Thoracic aorta (tissue), 2 donors: ENCODE results near the gene MAP1LC3A. TPM values are rescaled to one million over a fixed set of nuclear protein-coding genes. Genes with fewer than 3 reads are reported as not detected.
A peak's percentile ranks its signal among the peaks of the same experiment; 100 is the strongest.

Source experiments
- ATAC-seq: fragments of 150-250 bp; one replicate; pipeline ENCODE4 v1.8.0; 2017; ENCODE audit warnings: low read depth; ENCODE audit not compliant: insufficient number of reproducible peaks, low FRiP score
- DNase-seq: peaks from one replicate; pipeline ENCODE4 v3.0.0-alpha.2; 2020; ENCODE audit warnings: low spot score
- H3K27ac ChIP-seq, 2 donors: fragments of 200-600 bp; sonication (generic); 1 replicate in 1 of 2; 2 replicates in 1 of 2; pipeline ENCODE4 v1.5.1; 2016; ENCODE audit warnings: mild to moderate bottlenecking in 2 of 2, moderate library complexity in 2 of 2
- H3K27me3 ChIP-seq: fragments of 200-600 bp; sonication (generic); replicated peaks from 2 replicates; pipeline ENCODE4 v1.6.0; 2016; ENCODE audit warnings: mild to moderate bottlenecking; ENCODE audit not compliant: insufficient read depth
- H3K36me3 ChIP-seq: fragments of 200-600 bp; sonication (generic); one replicate; pipeline ENCODE4 v1.5.1; 2016
- H3K4me1 ChIP-seq, 2 donors: fragments of 200-600 bp; sonication (generic); 1 replicate in 1 of 2; 2 replicates in 1 of 2; pipeline versions ENCODE4 v1.5.1 to v1.6.0; 2016; ENCODE audit warnings: low read depth in 2 of 2, mild to moderate bottlenecking in 1 of 2; ENCODE audit not compliant: control insufficient read depth in 1 of 2
- H3K4me3 ChIP-seq: fragments of 200-600 bp; sonication (generic); 2 replicates; pipeline ENCODE4 v1.5.1; 2016; ENCODE audit warnings: mild to moderate bottlenecking
- H3K9me3 ChIP-seq: fragments of 200-600 bp; sonication (generic); 2 replicates; pipeline ENCODE4 v1.5.1; 2016
- total RNA-seq, 2 donors: library from RNA; depleted of rRNA; stranded (reverse); fragments of >200 nt; gene quantifications; one replicate each; pipeline versions ENCODE4 v1.1.0 to v1.2.3, GENCODE V29; 2016
- TF ChIP-seq, protein P1 (sequence below): fragments of 200-600 bp; sonication (generic); IDR thresholded peaks from one replicate; pipeline ENCODE4 v1.5.1; 2019; ENCODE audit warnings: antibody characterized with exemption

The MAP1LC3A gene
- total RNA-seq, 2 donors from 2014 or later = 39.2 to 79.6 TPM

DNA sequence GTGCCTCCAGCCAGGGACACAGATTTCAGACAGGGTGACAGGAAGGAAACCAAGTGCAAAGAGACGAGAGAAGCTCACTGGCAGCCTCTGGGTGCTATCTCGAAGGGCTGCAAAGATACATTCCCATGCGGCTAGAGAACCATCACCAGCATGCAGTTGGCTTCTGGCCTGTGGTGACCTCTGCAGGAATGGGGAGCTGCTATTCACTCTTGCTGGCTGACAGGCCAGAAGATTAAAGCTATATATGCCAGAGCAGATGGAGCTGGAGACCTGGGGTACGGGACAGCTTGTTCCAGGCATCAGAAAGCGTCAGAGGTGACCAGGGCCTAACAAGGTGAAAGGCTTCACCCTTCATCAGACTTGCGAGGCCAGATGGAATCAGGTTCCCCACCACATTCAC lies 20.0 kb downstream of the MAP1LC3A start:
- TF ChIP-seq, protein P1, sequence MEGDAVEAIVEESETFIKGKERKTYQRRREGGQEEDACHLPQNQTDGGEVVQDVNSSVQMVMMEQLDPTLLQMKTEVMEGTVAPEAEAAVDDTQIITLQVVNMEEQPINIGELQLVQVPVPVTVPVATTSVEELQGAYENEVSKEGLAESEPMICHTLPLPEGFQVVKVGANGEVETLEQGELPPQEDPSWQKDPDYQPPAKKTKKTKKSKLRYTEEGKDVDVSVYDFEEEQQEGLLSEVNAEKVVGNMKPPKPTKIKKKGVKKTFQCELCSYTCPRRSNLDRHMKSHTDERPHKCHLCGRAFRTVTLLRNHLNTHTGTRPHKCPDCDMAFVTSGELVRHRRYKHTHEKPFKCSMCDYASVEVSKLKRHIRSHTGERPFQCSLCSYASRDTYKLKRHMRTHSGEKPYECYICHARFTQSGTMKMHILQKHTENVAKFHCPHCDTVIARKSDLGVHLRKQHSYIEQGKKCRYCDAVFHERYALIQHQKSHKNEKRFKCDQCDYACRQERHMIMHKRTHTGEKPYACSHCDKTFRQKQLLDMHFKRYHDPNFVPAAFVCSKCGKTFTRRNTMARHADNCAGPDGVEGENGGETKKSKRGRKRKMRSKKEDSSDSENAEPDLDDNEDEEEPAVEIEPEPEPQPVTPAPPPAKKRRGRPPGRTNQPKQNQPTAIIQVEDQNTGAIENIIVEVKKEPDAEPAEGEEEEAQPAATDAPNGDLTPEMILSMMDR = no peak
- Histone ChIP-seq H3K27me3 (no peaks in the 10 kb centered on the region), H3K9me3 (no peaks in the 10 kb centered on the region), H3K4me3 (no peak overlapping the region), H3K4me1 (peaks cover 7 to 15% of the 10 kb centered on the region in 2 donors), H3K36me3 (peaks cover 10% of the 10 kb centered on the region), H3K27ac (no peak overlapping the region)
- no peak for DNase-seq
- ATAC-seq = no peak

DNA sequence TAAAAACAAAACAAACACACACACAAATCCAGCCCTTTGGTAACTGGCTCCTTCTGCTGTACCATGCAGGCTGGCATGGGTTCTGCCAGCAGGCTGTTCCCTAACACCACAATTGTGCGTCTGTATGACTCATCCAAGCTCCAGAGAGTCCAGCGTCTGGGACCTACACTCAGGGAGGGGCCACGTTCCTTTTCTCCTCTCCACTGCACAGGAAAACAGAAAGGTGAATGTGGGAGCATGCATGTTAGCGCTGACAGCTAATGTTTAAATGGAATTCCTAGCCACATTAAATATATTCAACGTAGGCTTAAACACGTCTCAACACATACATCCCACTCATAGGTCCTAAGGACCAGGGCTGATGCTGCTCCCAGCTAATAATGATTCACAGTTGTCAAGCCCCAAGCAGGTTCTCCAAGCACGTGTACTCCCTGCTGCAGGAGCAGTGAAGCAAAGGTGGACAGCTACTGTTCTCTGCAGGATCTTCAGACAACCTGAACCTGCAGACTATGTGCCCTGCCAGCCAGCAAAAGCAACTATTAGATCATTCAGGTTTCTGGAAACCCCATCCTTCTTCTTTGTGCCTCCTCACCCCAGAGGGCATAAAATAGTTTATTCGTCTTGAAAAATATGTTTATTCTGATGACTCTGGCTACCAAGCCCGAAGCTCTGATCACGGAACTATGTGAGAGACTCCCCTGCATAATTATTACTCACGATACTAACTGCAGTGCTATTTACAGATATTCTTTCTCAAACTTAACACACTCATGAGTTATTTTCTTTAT lies 20.9 kb downstream of the MAP1LC3A start:
- TF ChIP-seq, protein P1 = peak; percentile 61
- peak; percentile 61 for ATAC-seq
- H3K36me3 ChIP-seq = peaks cover 3% of the 10 kb centered on the region
- peaks cover 7 to 15% of the 10 kb centered on the region in 2 donors for H3K4me1 ChIP-seq
- H3K9me3 ChIP-seq = no peaks in the 10 kb centered on the region
- peak; percentile 21 for DNase-seq
- no peak overlapping the region for H3K27ac ChIP-seq
- no peaks in the 10 kb centered on the region for H3K27me3 ChIP-seq
- H3K4me3 ChIP-seq = no peak overlapping the region

DNA sequence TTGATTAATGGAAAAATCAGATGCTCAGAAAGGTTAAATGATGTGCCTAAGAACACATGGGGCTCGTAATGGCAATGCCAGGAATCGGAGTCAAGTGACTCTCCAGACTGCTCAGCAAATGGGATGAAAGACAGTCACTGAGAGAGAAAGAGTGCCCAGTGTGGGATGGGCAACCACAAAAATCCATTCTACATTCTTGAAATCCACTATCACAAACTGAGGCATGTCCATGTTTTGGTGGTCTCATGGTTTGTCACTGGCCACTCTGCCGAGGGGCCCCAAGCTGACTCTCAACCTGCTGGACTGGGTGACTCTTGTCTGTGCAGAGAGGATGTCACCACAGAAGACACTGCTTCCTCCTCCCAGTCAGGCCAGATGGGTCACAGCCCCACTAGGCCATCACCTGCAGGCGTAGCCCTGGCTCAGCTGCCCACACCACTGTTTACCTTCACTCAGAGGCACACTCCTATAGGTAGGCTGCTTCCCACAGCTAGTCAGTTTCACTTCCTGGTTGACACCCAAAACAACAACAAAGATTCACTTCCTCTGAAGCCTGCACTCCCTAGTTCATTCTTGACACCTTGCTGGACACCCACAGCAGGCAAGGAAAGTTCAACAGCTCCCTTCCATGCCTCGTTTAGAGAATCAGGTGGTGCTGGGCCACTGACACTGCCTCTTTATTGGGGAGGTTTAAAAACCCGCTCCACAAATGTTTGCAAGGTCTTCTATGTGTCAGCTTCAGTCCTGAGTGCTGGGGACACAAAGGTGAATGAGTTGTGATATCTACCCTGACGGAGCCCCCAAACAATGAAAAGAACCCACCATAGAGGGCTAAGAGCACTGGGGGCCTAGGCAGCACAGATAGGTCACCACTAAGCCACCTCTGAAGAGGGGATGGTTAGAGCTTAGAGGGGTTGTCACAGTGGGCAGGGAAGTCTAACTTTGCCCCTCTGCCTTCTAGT lies 21.7 kb downstream of the MAP1LC3A start:
- Histone ChIP-seq H3K4me1 (peaks cover 7 to 15% of the 10 kb centered on the region in 2 donors), H3K27ac (no peak overlapping the region), H3K36me3 (peaks cover 6% of the 10 kb centered on the region), H3K4me3 (no peak overlapping the region), H3K9me3 (no peaks in the 10 kb centered on the region), H3K27me3 (no peaks in the 10 kb centered on the region)
- DNase-seq = no peak
- ATAC-seq = no peak
- TF ChIP-seq, protein P1 = no peak

DNA sequence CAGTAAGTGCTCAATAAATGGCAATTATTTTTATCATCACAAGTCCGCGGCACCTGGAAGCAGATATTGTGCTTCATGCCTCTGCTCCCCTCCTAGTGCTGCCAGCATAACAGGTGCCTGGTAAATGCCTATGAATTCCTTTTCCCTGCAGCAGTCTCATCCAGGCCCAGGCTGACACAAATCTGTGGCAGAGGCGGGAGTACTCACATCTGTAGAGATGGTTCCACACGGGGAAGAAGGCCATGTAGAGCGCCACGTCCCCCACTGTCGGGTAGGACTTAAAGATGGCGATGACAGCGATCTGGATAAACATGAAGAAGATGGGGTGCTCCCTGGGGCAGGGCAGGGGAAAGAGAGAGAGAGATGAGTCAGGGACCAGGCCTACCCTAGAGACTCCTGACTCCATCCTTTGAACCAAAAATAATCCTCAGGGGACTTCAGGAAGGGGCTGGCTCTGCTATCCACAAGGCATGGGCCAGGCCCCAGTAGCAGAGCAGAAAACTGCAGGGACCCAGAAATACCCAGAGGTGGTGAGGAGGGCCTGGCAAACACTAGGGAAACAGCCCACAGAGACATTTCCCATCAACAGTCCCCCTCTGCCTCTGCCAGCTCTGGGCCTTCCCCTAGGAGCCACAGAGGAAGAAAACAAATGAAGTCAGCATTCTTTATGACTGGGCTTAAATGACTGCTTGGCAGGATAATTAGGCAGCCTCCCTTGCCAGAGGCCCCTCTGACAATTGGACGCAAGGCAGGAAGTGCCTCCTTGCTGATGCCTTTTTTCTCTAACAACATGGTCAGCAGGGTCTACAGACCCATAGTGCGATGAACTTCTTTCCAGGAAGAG lies 23.0 kb downstream of the MAP1LC3A start:
- DNase-seq = no peak
- Histone ChIP-seq H3K4me1 (peaks cover 7 to 15% of the 10 kb centered on the region in 2 donors), H3K36me3 (peaks cover 7% of the 10 kb centered on the region), H3K4me3 (no peak overlapping the region), H3K9me3 (no peaks in the 10 kb centered on the region), H3K27ac (peak overlapping the region; percentile 48 to 74), H3K27me3 (no peaks in the 10 kb centered on the region)
- ATAC-seq = peak; percentile 78
- TF ChIP-seq, protein P1 = no peak
